ENCODE data around the gene TDRD9. TPM values are rescaled to one million over a fixed set of nuclear protein-coding genes. Genes with fewer than 3 reads are reported as not detected.

Gene TDRD9
- total RNA-seq, 1 donor, result 0.45 TPM

- TF ChIP-seq, protein P1, sequence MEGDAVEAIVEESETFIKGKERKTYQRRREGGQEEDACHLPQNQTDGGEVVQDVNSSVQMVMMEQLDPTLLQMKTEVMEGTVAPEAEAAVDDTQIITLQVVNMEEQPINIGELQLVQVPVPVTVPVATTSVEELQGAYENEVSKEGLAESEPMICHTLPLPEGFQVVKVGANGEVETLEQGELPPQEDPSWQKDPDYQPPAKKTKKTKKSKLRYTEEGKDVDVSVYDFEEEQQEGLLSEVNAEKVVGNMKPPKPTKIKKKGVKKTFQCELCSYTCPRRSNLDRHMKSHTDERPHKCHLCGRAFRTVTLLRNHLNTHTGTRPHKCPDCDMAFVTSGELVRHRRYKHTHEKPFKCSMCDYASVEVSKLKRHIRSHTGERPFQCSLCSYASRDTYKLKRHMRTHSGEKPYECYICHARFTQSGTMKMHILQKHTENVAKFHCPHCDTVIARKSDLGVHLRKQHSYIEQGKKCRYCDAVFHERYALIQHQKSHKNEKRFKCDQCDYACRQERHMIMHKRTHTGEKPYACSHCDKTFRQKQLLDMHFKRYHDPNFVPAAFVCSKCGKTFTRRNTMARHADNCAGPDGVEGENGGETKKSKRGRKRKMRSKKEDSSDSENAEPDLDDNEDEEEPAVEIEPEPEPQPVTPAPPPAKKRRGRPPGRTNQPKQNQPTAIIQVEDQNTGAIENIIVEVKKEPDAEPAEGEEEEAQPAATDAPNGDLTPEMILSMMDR (IDR thresholded peaks at IDR 0.05; ENCODE audit: insufficient read depth, low read length), result no peak
- no peak for DNase-seq (ENCODE audit: low read depth)
- H3K4me3 ChIP-seq (ENCODE audit: low read depth, low read length), result no peak overlapping the region
These were observed 32.3 kb downstream of the TDRD9 start for GRCh38 chr14:103960457-103961055.

DNA sequence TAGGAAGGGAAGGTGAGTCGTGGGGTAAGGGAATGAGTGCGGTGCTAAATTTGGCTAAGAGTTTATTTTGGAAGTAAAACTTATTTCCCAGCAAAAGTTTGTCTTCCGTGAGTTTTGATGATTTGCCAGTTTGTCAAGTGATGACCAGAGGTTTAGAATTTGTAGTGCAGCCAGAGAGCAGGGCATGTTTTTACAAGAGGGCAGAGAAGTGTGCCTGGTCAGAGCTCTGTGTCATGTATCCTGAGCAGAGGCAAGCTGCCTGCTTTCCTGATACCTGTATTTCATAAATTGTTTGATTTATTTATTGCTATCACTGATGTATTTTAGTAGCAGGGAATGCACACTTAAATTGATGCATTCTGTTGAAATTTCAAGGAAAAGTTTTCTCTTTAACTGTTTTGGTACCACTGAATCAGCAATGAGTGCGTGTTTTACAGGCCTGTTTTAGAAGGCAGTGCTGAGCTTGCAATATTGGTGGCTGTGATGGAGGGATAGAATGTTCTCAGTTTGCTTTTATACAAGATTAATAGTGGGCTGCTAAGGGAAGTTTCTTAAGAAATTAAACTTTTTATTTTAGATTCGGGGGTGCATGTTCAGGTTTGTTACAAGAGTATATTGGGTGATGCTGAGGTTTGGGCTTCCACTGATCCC is 33.8 kb downstream of the TDRD9 start:
- no peak for DNase-seq (ENCODE audit: low read depth)
- no peak overlapping the region for H3K4me3 ChIP-seq (ENCODE audit: low read depth, low read length)
- TF ChIP-seq, protein P1 (IDR thresholded peaks at IDR 0.05; ENCODE audit: insufficient read depth, low read length), result no peak

DNA sequence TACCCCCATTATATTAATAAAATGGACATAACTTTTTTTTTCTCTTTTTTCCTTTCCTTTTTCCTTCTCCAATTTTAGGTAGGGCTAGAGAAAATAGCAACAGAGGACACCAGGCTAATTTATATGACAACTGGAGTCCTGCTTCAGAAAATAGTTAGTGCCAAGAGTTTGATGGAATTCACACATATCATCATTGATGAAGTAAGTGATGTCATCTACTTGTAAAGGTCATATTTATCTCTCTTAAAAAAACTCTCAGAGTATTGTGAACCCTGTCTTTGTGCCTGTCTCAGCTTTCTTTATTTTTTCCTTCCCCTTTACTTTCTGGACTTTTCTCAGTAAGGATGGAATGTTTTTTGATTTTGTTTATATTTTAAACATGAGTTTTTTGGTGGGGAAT is 38.4 kb downstream of the TDRD9 start:
- TF ChIP-seq, protein P1 (IDR thresholded peaks at IDR 0.05; ENCODE audit: insufficient read depth, low read length), result no peak
- no peak for DNase-seq (ENCODE audit: low read depth)
- no peak overlapping the region for H3K4me3 ChIP-seq (ENCODE audit: low read depth, low read length)

- no peak for DNase-seq (ENCODE audit: low read depth)
- TF ChIP-seq, protein P1 (IDR thresholded peaks at IDR 0.05; ENCODE audit: insufficient read depth, low read length), result no peak
- no peak overlapping the region for H3K4me3 ChIP-seq (ENCODE audit: low read depth, low read length)
These were observed 41.7 kb downstream of the TDRD9 start for GRCh38 chr14:103969961-103970360.

DNA sequence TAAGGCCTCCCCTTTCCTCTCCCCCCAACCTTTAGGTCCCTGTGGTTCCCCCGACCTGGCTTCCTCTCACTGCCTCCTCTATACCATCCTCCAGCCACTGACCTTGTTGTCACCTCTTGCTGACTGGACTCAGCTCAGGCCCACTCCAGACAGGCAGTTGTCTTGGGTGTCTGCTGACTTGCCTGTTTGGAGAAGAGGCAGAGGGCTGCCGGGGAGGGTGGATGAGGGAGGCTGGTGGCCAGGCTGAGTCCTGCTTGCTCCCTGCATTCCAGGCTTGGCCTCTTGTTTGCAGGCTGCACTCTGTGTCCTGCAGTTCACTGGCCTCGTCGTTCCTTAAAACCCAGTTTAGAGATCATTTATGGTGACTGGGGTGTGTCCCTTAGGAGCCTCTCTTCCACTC is 45.1 kb downstream of the TDRD9 start:
- TF ChIP-seq, protein P1 (IDR thresholded peaks at IDR 0.05; ENCODE audit: insufficient read depth, low read length), result no peak
- no peak overlapping the region for H3K4me3 ChIP-seq (ENCODE audit: low read depth, low read length)
- no peak for DNase-seq (ENCODE audit: low read depth)

DNA sequence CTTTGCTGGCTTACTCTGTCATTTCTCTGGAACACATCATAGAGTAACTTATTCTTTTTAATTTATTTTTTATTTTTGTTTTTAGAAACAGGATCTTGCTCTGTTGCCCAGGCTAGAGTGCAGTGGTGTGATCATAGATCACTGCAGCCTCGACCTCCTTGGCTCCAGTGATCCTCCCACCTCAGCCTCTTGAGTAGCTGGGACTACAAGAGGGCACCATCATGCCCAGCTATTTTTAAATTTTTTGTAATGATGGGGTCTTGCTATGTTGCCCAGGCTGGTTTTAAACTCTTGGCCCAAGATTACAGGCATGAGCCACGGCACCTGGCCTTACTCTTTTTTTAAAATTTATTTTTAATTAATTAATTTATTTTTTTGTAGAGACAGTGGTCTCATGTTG is 46.3 kb downstream of the TDRD9 start:
- no peak overlapping the region for H3K4me3 ChIP-seq (ENCODE audit: low read depth, low read length)
- no peak for DNase-seq (ENCODE audit: low read depth)
- TF ChIP-seq, protein P1 (IDR thresholded peaks at IDR 0.05; ENCODE audit: insufficient read depth, low read length), result no peak

Data from fibroblast of the aortic adventitia (primary cell).